ENCODE measurements around the gene CABP5. TPM values are rescaled to one million over a fixed set of nuclear protein-coding genes. Genes with fewer than 3 reads are reported as not detected.
"Not testable (repeated sequence)": the region's sequence is repeated elsewhere in the genome, so short reads cannot be mapped to it uniquely, and the experiment has no call there.

Gene CABP5
- not detected for total RNA-seq

- Mint-ChIP-seq H3K27me3 (peaks cover 2% of the 10 kb centered on the region), H3K4me3 (no peak within 1 kb of the TSS), H3K36me3 (no peaks in the 10 kb centered on the region), H3K9me3 (ENCODE audit: low read depth) (no peaks in the 10 kb centered on the region), H3K4me1 (no peaks in the 10 kb centered on the region), H3K27ac (no peak within 1 kb of the TSS)
- CTCF ChIA-PET = no interaction called here
- no peak for ATAC-seq
- no peak for DNase-seq
These were observed at the start of gene CABP5 for GRCh38 chr19:48043675-48044258. Gene CABP5, minus strand, starts transcription at chr19:48044079. Its CDS starts 157 bp downstream, at chr19:48043922.

GRCh38 chr19:48091111-48091718 lies 47.3 kb upstream of the CABP5 start:
- H3K27me3 Mint-ChIP-seq; ATAC-seq; DNase-seq; H3K9me3 Mint-ChIP-seq (ENCODE audit: low read depth); CTCF ChIA-PET; H3K4me3 Mint-ChIP-seq; H3K36me3 Mint-ChIP-seq; H3K27ac Mint-ChIP-seq; H3K4me1 Mint-ChIP-seq: not testable (repeated sequence)

GRCh38 chr19:48090281-48090802 lies 46.5 kb upstream of the CABP5 start:
- Mint-ChIP-seq H3K27ac (no peak overlapping the region), H3K4me3 (no peak overlapping the region), H3K9me3 (ENCODE audit: low read depth) (peaks cover 6% of the 10 kb centered on the region), H3K4me1 (peaks cover 5% of the 10 kb centered on the region), H3K36me3 (peaks cover 3% of the 10 kb centered on the region), H3K27me3 (peaks cover 3% of the 10 kb centered on the region)
- CTCF ChIA-PET = no interaction called here
- DNase-seq = no peak
- no peak for ATAC-seq

GRCh38 chr19:48088991-48089390 lies 45.1 kb upstream of the CABP5 start:
- not testable (repeated sequence) for H3K27me3 Mint-ChIP-seq; ATAC-seq; H3K9me3 Mint-ChIP-seq (ENCODE audit: low read depth); H3K4me3 Mint-ChIP-seq; H3K27ac Mint-ChIP-seq; DNase-seq; H3K4me1 Mint-ChIP-seq; H3K36me3 Mint-ChIP-seq
- CTCF ChIA-PET = interaction anchor here (0.6 kb wide), 1 partner anchor 43 kb away, joined by 3 read pairs; no protein-coding TSS in a partner anchor

GRCh38 chr19:48085904-48086864 lies 42.3 kb upstream of the CABP5 start:
- CTCF ChIA-PET = interaction anchor here (0.8 to 1.0 kb wide), 2 partner anchors 17 to 21 kb away, joined by 3 read pairs; no protein-coding TSS in a partner anchor
- no peak overlapping the region for H3K27ac Mint-ChIP-seq
- DNase-seq = no peak
- H3K36me3 Mint-ChIP-seq = no peaks in the 10 kb centered on the region
- no peak for ATAC-seq
- H3K9me3 Mint-ChIP-seq (ENCODE audit: low read depth) = no peaks in the 10 kb centered on the region
- no peaks in the 10 kb centered on the region for H3K4me1 Mint-ChIP-seq
- H3K4me3 Mint-ChIP-seq = no peak overlapping the region
- no peaks in the 10 kb centered on the region for H3K27me3 Mint-ChIP-seq

GRCh38 chr19:48085076-48085475 lies 41.2 kb upstream of the CABP5 start:
- Mint-ChIP-seq H3K27ac (no peak overlapping the region), H3K9me3 (ENCODE audit: low read depth) (no peaks in the 10 kb centered on the region), H3K27me3 (peaks cover 1% of the 10 kb centered on the region), H3K4me1 (no peaks in the 10 kb centered on the region), H3K4me3 (no peak overlapping the region), H3K36me3 (no peaks in the 10 kb centered on the region)
- ATAC-seq (no peak), DNase-seq (no peak)
- CTCF ChIA-PET = no interaction called here

GRCh38 chr19:48081106-48081505 lies 37.2 kb upstream of the CABP5 start:
- H3K27me3 Mint-ChIP-seq = peaks cover 19% of the 10 kb centered on the region
- no peaks in the 10 kb centered on the region for H3K4me1 Mint-ChIP-seq
- H3K36me3 Mint-ChIP-seq = no peaks in the 10 kb centered on the region
- ATAC-seq (no peak), DNase-seq (no peak)
- H3K9me3 Mint-ChIP-seq (ENCODE audit: low read depth) = no peaks in the 10 kb centered on the region
- no peak overlapping the region for H3K4me3 Mint-ChIP-seq
- H3K27ac Mint-ChIP-seq = no peak overlapping the region
- CTCF ChIA-PET = interaction anchor here (1.4 kb wide), 1 partner anchor 26 kb away, joined by 5 read pairs; no protein-coding TSS in a partner anchor

GRCh38 chr19:48070177-48070769 lies 26.4 kb upstream of the CABP5 start:
- H3K36me3 Mint-ChIP-seq; ATAC-seq; DNase-seq; H3K4me3 Mint-ChIP-seq; H3K27ac Mint-ChIP-seq; H3K27me3 Mint-ChIP-seq; CTCF ChIA-PET; H3K9me3 Mint-ChIP-seq (ENCODE audit: low read depth); H3K4me1 Mint-ChIP-seq: not testable (repeated sequence)

- Mint-ChIP-seq H3K4me1 (no peaks in the 10 kb centered on the region), H3K27ac (no peak overlapping the region), H3K27me3 (no peaks in the 10 kb centered on the region), H3K4me3 (no peak overlapping the region), H3K36me3 (no peaks in the 10 kb centered on the region), H3K9me3 (ENCODE audit: low read depth) (no peaks in the 10 kb centered on the region)
- CTCF ChIA-PET = no interaction called here
- ATAC-seq = no peak
- no peak for DNase-seq
These were observed 25.6 kb upstream of the CABP5 start for GRCh38 chr19:48069435-48069834.

GRCh38 chr19:48064509-48064908 lies 20.6 kb upstream of the CABP5 start:
- H3K9me3 Mint-ChIP-seq (ENCODE audit: low read depth) = no peaks in the 10 kb centered on the region
- H3K4me1 Mint-ChIP-seq = no peaks in the 10 kb centered on the region
- DNase-seq = no peak
- H3K27ac Mint-ChIP-seq = no peak overlapping the region
- no peak overlapping the region for H3K4me3 Mint-ChIP-seq
- CTCF ChIA-PET = no interaction called here
- H3K36me3 Mint-ChIP-seq = no peaks in the 10 kb centered on the region
- H3K27me3 Mint-ChIP-seq = peaks cover 10% of the 10 kb centered on the region
- ATAC-seq = no peak

GRCh38 chr19:48061401-48062344 lies 17.8 kb upstream of the CABP5 start:
- Mint-ChIP-seq H3K36me3 (no peaks in the 10 kb centered on the region), H3K27ac (no peak overlapping the region), H3K27me3 (peaks cover 10% of the 10 kb centered on the region), H3K4me1 (no peaks in the 10 kb centered on the region), H3K9me3 (ENCODE audit: low read depth) (no peaks in the 10 kb centered on the region), H3K4me3 (no peak overlapping the region)
- ATAC-seq (no peak), DNase-seq (no peak)
- CTCF ChIA-PET = interaction anchor here (0.5 kb wide), 1 partner anchor 39 kb away, joined by 5 read pairs; no protein-coding TSS in a partner anchor

- Mint-ChIP-seq H3K4me3 (no peak overlapping the region), H3K27ac (no peak overlapping the region), H3K36me3 (no peaks in the 10 kb centered on the region), H3K4me1 (no peaks in the 10 kb centered on the region), H3K27me3 (peaks cover 10% of the 10 kb centered on the region), H3K9me3 (ENCODE audit: low read depth) (no peaks in the 10 kb centered on the region)
- CTCF ChIA-PET = no interaction called here
- DNase-seq (no peak), ATAC-seq (no peak)
These were observed 16.5 kb upstream of the CABP5 start for GRCh38 chr19:48060381-48060780.
